ENCODE results near the gene F12.

Gene F12

GRCh38 chr5:177410575-177410974, 1.2 kb upstream of the F12 start:
- no peak for DNase-seq

- no peak for DNase-seq
These were observed 3.6 kb downstream of the F12 start for GRCh38 chr5:177405805-177406204.

GRCh38 chr5:177405312-177405711, 4.1 kb downstream of the F12 start:
- DNase-seq = no peak

GRCh38 chr5:177404641-177405179, 4.7 kb downstream of the F12 start:
- DNase-seq = no peak

- DNase-seq = peak in 1 of 2 experiments; percentile 6
These were observed 5.3 kb downstream of the F12 start for GRCh38 chr5:177403792-177404640.

GRCh38 chr5:177403102-177403791, 6.1 kb downstream of the F12 start:
- DNase-seq = no peak

GRCh38 chr5:177402271-177403043, 6.9 kb downstream of the F12 start:
- DNase-seq = no peak

- DNase-seq = no peak
These were observed 9.1 kb downstream of the F12 start, which contains the start of gene PFN3 for GRCh38 chr5:177399997-177400868. Gene PFN3, minus strand, starts transcription at chr5:177400661. Its CDS starts 85 bp downstream, at chr5:177400576.

GRCh38 chr5:177397875-177398390, 11.4 kb downstream of the F12 start:
- no peak for DNase-seq

GRCh38 chr5:177396807-177397206, 12.6 kb downstream of the F12 start:
- no peak for DNase-seq

- no peak for DNase-seq
These were observed 13.3 kb downstream of the F12 start for GRCh38 chr5:177396078-177396477.

- no peak for DNase-seq
These were observed 15.4 kb downstream of the F12 start for GRCh38 chr5:177393990-177394389.

- DNase-seq = no peak
These were observed 16.1 kb downstream of the F12 start for GRCh38 chr5:177393206-177393765.

- no peak for DNase-seq
These were observed 16.6 kb downstream of the F12 start for GRCh38 chr5:177392765-177393164.

- DNase-seq = peak in 1 of 2 experiments; percentile 17
These were observed 18.7 kb downstream of the F12 start for GRCh38 chr5:177390363-177391300.

- DNase-seq = no peak
These were observed 19.9 kb downstream of the F12 start for GRCh38 chr5:177389241-177390169.

GRCh38 chr5:177388521-177389052, 20.8 kb downstream of the F12 start:
- DNase-seq = no peak

- DNase-seq = no peak
These were observed 22.0 kb downstream of the F12 start for GRCh38 chr5:177387405-177387804.

- no peak for DNase-seq
These were observed 22.8 kb downstream of the F12 start for GRCh38 chr5:177386542-177386941.

Data from cerebellar nuclear complex (tissue), 1 donor.